Ovary (tissue), 3 donors: ENCODE data around the gene RNF19B.

ENCODE experiments used
- CTCF ChIP-seq, 3 donors: fragments of 450-650 bp in 2 of 3; fragments of 200-600 bp in 1 of 3; IDR thresholded peaks; one replicate each; pipeline versions ENCODE4 v1.5.1 to v1.8.0; 2016 to 2022; ENCODE audit warnings: antibody characterized with exemption in 3 of 3, mild to moderate bottlenecking in 1 of 3
- POLR2A ChIP-seq: fragments of 450-650 bp; IDR thresholded peaks from one replicate; pipeline ENCODE4 v1.6.1; 2017; ENCODE audit warnings: antibody characterized with exemption, mild to moderate bottlenecking, moderate library complexity
- donor health status: DM: no; HTN: no; CAD: no.

- no peak for TF ChIP-seq CTCF (IDR thresholded peaks at IDR 0.05)
- TF ChIP-seq POLR2A = no peak
These were observed 73.4 kb downstream of the RNF19B start for GRCh38 chr1:32891241-32891570.
